Measurements from ENCODE around the gene CYB5B.

Gene CYB5B

DNA sequence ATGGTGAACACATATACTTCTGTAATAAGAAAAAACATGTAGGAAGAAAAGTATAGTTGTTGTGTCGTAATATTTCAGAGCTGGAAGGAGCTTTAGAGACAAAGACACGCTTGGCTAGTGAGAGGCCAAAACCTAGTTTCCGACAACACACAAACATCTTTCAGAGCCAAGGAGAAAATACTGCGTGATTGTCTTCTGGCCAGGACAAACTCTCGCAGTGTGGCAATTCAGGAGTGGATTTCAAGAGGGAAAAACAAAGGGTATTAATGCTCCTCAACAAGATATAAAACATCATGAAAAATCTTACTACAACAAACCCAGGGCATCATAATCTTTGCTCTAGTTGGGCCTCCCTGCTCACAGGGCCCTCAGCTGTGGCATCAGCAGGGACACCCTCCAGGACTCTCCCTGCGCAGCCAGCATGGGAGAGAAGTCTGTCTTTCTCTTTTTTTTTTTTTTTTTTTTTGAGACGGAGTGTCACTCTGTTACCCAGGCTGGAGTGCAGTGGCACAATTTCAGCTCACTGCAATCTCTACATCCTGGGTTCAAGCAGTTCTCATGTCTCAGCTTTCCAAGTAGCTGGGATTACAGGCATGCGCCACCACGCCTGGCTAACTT is 66.4 kb downstream of the CYB5B start:
- DNase-seq = no peak

DNA sequence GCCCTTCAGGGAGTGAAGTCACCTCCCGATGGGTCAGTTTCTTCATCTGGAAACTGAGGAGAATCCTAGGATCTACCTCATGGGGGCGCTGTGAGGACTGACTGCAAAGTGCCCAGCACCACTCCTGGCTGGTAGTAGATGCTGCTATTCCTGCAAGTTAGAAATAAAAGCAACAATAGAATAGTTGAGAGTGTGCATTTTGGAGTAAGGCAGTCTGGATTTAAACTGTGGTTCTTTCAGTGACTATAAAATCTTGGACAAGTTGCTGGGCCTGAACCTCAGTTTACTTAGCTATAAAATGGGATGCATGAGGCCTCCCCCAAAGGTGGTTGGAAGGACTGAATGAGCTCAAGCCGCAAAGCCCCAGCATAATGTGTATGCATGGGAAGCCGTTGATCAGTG is 70.6 kb downstream of the CYB5B start:
- peak; percentile 45 for DNase-seq

DNA sequence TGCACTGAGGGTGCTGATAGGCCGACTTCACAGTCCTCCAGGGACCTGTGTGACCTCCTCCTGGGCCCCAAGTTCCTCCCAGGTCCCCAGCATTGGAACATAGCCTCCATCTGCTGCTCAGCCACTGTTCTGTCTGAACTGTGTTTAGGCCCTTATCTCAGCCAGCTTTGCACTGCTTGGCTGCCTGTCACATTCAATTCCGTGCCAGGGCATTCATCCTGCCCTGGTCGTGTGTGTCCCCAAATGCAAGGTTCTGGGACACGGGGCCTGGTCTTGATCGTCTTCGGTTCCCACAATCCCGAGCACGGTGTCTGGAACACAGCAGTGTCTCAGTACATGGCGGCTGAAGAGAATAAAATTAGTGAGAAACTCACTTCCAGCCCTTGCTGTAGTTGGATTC is 71.4 kb downstream of the CYB5B start:
- no peak for DNase-seq

DNA sequence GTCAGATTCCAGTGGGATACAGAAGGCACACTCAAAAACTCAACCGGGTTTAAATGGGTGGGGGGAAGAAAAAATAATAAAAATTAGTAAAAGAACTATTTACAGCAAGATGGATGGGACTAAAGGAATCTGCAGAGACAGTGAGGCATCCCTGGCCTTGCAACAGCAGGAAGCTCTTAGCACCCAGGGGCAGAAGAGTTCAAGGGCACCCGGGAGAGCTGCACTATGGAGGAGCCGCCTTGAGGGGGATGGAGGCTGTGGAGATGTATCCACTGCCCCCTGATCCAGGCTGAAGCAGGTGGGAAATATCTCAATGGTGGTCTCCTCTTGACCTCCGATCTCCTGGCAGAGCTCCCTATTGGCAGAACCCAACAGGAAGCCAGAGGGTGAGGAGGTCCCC is 72.0 kb downstream of the CYB5B start:
- no peak for DNase-seq

DNA sequence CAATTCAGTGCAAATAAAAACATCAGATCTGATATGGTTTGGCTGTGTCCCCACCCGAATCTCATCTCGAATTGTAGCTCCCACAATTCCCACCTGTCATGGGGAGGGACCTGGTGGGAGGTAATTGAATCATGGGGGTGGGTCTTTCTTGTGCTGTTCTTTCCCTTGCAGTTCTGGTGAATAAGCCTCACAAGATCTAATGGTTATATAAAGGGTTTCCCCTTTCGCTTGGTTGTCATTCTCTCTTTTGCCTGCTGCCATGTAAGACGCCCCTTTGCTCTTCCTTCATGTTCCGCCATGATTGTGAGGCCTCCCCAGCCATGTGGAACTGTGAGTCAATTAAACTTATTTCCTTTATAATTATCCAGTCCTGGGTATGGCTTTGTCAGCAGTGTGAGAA is 72.5 kb downstream of the CYB5B start:
- no peak for DNase-seq

DNA sequence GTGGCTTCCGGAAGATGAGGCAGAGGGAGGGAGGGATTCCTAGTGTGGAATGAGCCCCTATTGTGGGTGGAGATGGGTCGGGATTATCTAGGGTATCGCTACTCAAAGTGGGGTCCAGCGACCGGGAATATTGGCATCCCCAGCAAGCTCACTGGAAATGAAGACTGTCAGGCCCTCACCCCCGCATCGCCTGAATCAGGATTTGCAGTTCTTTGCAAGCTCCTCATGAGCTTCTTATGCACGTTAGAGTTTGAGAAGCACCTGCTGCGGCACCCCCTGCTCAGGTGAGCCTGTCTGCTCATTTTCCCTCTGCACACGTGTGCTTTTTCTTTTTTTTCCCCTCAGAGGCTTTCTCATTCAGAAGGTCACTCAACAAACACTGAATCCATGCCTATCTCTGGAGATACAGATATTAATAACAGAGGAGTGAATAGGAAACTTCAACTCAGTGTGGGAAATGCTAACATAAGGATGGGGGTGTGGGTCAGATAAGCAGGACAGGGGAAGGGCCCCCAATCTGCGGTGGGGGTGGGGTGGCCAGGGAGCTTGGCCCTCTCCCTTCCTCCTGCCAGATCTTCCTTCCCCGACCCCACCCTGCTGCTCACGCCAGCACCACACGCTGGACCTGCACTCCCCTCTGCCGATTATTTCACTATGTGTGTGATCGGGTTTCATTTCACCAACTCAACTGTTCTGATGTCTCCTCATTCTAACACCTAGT is 73.6 kb downstream of the CYB5B start:
- no peak for DNase-seq

DNA sequence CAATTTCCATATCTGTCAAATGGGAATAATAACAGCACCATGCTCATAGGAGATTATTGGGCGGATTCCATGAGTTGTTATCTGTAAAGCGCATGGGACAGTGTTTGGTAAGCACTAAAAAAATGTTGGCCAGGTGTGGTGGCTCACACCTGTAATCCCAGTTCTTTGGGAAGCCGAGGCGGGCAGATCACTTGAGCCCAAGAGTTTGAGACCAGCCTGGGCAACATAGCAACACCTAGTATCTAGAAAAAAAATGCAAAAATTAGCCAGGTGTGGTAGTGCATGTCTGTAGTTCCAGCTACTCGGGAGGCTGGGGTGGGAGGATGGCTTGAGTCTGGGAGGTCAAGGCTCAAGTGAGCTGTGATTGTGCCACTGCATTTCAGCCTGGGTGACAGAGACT is 74.5 kb downstream of the CYB5B start:
- no peak for DNase-seq

DNA sequence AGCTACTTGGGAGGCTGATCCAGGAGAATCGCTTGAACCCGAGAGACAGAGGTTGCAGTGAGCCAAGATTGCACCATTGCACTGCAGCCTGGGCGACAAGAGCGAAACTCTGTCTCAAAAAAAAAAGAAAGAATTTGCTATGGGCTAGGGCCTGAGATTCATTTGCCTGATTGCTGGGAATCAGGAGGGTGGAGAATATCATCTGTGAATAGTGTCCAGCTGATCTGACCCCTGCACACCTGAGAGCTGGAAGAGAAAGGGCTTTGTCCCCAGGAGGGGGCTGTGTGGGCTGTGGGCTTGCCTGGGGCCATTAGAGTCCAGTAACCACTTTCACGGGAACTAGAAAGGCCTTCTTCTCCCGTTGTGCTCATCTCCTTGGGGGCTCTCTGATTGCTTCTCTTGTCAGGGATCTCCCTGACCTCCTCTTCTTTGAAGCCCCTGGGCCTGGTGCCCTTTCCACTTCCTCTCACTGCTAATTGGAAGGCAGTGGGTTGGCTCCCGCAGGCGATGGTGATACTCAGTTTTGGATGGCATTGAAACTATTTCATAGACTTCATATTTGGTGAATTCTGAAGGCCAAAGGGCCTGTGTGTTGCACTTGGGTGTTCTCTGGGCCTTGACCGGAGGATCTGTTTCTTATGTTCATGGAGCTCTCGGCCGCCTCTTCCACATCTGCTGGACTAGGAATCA is 75.3 kb downstream of the CYB5B start:
- no peak for DNase-seq

DNA sequence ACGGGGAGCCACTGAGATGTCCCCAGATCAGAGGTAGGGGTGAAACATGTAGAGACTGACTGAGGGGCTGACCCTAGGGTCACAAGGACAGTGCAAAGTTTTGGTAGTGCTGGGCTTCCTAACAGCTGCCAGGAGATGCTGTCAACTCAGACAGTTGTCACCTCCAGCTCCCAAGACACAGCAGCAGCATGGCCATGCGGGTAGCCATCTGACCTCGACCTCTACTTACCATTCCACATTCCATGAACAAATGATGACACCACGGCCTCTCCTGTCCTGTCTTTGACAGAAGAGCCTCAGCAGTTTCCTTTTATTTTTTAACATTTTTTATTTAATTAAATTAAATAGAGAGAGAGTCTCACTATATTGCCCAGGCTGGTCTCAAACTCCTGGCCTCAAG is 76.1 kb downstream of the CYB5B start:
- DNase-seq = no peak

DNA sequence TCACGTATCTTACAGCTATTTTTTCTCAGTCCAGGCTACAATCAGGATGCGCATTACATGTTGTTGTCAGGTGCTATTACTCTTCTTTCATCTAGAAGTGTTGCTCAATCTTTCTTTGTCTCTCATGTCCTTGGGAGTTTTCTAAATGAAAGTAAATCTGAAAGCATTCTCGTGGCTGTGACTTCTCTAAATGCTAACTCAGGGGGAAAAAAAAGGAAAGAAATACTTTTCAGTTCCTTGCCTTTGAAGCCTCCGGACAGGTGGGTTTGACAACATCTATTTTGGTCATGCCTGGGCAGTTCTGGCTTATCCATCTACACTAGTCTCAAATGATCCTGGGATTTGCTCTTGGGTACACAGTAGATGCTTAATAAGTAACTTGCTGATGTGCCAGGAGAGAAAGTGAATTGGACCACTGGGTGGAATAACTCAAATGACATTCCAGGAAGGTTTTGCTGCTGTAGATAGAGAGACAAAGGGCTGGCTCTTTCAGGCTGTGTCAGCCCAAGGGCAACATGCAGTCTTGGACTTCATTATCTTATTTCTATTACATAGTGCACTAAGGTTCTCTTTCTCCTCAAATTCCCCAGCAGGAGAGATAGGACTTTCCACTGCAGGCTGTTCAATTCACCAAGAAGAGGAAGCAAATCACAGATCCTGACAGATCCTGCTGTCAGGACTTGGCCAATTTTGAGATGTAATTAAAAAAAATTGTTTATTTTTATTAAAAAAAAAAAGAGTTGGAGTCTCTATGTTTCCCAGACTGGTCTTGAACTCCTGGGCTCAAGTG is 77.7 kb downstream of the CYB5B start:
- DNase-seq = no peak

DNA sequence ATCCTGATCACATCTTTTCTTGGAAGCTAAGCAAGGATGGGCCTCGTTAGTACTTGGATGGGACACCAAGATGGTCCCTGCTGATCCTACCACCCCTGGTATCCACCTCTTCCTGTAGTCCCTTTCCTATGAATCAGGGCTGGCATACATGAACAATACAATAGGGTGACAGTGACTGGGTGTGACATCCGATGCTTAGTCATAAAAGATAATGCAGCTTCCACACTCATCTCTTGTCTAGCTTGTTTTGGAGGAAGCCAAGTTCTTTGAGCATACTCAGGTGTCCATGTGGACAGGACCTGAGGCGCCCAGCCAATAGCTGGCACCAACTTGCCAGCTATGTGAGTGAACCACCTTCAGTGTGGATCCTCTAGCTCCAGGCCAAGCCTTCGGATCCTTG is 78.8 kb downstream of the CYB5B start:
- no peak for DNase-seq

DNA sequence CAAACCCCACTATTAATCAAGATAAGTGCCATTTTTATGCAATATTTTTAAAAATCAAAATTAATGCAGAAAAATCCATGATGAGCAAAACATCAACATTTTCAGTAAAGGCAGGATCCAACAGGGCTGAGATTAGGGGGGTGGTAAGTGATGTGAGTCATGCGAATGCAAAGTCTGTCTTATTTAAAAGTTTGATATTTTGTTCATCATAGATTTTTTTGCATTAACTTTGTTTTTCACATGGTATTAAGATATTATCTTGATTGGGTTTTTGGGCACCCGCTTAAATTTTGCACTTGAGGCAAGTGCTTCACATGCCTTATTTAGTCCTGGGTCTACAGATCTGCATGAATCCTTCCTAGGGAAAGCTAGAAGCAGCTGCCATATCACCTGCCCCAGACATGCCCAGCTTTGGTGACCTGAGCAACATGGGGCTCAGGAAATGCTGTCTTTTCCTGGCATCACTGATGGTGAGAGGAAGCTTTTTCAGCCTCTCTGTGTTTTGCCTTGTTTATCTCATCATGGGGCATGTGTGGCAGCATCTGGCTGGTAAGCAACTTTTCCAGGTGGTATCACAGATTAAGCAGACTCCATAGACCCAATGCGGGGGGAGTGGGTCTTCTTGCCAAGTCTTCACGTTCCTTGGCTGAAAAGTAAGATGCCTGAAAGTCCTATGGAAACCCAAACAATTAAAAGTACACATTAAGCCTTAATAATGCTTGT is 83.8 kb downstream of the CYB5B start:
- no peak for DNase-seq

DNA sequence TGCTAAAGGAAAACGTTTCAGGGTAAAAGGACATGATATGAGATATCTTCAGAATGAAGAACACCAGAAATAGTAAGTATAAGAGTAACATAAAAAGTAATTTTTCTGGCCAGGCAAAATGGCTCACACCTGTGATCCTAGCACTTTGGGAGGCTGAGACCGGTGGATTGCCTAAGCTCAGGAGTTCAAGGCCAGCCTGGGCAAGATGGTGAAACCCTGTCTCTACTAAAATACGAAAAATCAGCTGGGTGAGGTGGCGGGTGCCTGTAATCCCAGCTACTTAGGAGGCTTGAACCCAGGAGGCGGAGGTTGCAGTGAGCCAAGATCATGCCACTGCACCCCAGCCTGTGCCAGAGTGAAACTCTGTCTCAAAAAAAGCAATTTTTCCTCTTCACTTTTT is 84.7 kb downstream of the CYB5B start:
- no peak for DNase-seq

DNA sequence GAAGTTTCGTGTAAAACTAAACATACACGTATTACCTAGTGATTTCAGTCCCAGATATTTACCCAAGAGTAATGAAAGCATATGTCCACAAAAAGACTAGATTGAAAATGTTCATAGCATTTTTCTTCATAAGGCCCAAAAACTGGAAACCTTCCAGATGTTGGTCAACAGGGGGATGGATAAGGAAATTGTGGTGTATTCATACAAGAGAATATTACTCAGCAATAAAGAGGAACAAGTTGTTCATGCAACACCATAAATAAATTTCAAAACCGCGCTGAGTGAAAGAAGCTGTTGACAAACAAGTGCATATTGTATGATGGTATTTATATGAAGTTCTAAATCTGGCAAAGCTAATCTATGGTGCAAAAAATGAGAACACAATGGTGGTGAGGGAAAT is 87.2 kb downstream of the CYB5B start:
- DNase-seq = no peak

DNA sequence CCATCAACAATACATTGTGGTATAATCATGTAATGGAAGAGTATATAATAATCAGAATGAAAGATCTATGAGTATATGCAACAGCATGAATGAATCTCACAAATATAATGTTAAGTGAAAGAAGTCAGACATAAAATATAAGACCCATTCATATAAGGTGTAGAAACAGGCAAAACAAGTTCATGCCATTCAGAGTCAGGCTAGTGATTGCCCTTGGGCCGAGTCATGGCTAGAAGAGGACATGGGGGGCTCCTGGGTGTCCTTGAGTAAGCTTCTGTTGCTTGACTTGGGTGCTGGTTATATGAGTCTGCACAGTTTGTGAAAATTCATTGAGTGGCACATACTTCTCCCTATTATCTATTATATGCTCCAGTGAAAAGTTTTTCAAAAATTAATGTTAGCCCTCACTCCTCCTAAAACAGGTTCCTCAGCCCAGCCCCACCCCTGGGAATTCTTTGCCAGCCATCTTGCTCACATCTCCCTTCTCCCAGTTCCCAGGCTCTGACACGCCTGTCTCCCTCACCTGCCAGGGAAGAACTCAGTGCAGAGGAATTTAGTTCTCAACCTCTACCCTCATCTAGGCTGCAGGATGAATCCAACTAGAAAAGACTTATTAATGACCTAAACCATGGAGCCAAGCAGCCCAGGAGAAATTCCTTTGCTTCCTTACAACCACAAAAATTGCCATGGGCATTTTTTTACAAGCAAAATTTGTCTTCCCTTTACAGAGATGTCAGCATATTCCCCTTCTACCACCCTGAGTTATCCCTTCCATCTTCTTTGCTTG is 89.0 kb downstream of the CYB5B start:
- no peak for DNase-seq

DNA sequence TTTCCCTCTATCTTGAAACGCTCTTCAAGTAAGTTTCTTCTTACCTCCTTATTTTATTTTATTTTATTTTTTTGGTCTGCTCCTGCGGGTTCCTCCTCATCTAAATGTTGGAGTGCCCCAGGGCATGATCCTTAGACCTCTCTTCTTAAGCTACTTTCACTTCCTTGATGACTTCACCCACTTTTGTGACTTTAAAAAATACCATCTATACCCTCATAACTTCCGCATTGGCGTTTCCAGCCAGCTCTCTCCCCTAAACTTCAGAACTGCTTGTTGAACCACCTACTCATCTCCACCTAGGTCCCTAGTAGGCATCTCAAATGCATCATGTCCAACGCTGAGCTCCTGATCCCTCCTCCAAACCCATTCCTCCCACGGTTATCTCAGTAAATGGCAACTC is 89.9 kb downstream of the CYB5B start:
- no peak for DNase-seq
